A549 (cell line): ENCODE data around the gene SIK2. TPM values are rescaled to one million over a fixed set of nuclear protein-coding genes. Genes with fewer than 3 reads are reported as not detected.

Experiments used
- ATAC-seq, 2 experiments: fragments of 200-7000 bp in 1 of 2; fragments of >200 bp in 1 of 2; cut with Nextera tagmentation in 1 of 2; cut with Tn5 transposase in 1 of 2; 3 replicates each; pipeline versions ENCODE4 v1.8.0 to v1.9.1; 2018 to 2020; ENCODE audit warnings: mild to moderate bottlenecking in 1 of 2, moderate library complexity in 1 of 2
- CTCF ChIA-PET: fragments of 300-600 bp; sonication (Branson Sonifier 250); formaldehyde crosslinking; extraction: SDS; loops from one replicate; lab custom pipeline; 2021; ENCODE audit warnings: antibody characterized with exemption, inconsistent platforms; lab: Yijun Ruan, JAX
- POLR2A ChIA-PET: fragments of 350-600 bp; formaldehyde crosslinking; extraction: SDS; loops from one replicate; lab custom pipeline; 2021; ENCODE audit warnings: antibody characterized with exemption, inconsistent platforms; lab: Yijun Ruan, JAX
- DNase-seq, 2 experiments: peaks; one replicate each; pipeline versions ENCODE4 v3.0.0 to v3.0.0-alpha.2; 2011 to 2016; ENCODE audit warnings: low read depth in 1 of 2, low spot score in 1 of 2
- FAIRE-seq: peaks from 2 replicates; lab custom pipeline; 2011; peaks lifted over from hg19 to GRCh38; lab: Jason Lieb, UNC
- H3K27ac ChIP-seq, 2 experiments: fragments of >200 bp; sonication (Bioruptor Twin); formaldehyde crosslinking; 3 replicates each; pipeline ENCODE4 v1.5.1; 2016 to 2017
- H3K4me1 ChIP-seq: fragments of >200 bp; sonication (Bioruptor Twin); formaldehyde crosslinking; 3 replicates; pipeline ENCODE4 v1.6.1; 2016
- H3K4me2 ChIP-seq: fragments of >200 bp; sonication (Bioruptor Twin); formaldehyde crosslinking; 3 replicates; pipeline ENCODE4 v1.6.1; 2016
- H3K4me3 ChIP-seq: fragments of >200 bp; sonication (Bioruptor Twin); formaldehyde crosslinking; 3 replicates; pipeline ENCODE4 v1.5.1; 2016
- H3K9me3 ChIP-seq: fragments of >200 bp; sonication (Bioruptor Twin); formaldehyde crosslinking; 3 replicates; pipeline ENCODE4 v1.6.1; 2016
- ATOH8 ChIP-seq: fragments of 250-450 bp; sonication (Bioruptor Pico); IDR thresholded peaks from 2 replicates; pipeline ENCODE4 v1.5.0; 2020; ENCODE audit warnings: low read depth, mild to moderate bottlenecking, moderate library complexity
- CBX2 ChIP-seq: fragments of 200-600 bp; sonication (generic); IDR thresholded peaks from 2 replicates; pipeline ENCODE4 v1.6.1; 2016; ENCODE audit warnings: low read depth, mild to moderate bottlenecking, borderline replicate concordance
- CBX8 ChIP-seq: fragments of 200-600 bp; sonication (generic); IDR thresholded peaks from 2 replicates; pipeline ENCODE4 v1.6.1; 2016
- CEBPB ChIP-seq, 2 experiments: fragments of >200 bp in 1 of 2; sonication (Bioruptor Twin) in 1 of 2; formaldehyde crosslinking in 1 of 2; IDR thresholded peaks; 2 replicates each; pipeline ENCODE4 v1.6.1; 2012 to 2016
- CHD2 ChIP-seq: fragments of 150-350 bp; IDR thresholded peaks from 2 replicates; pipeline ENCODE4 v1.6.1; 2014; ENCODE audit warnings: low read length; ENCODE audit not compliant: partially characterized antibody
- EP300 ChIP-seq, 2 experiments: fragments of >200 bp; sonication (Bioruptor Twin); formaldehyde crosslinking; IDR thresholded peaks; 2 replicates in 1 of 2; 3 replicates in 1 of 2; pipeline ENCODE4 v1.6.1; 2016 to 2017
- ESRRA ChIP-seq: fragments of 150-350 bp; IDR thresholded peaks from 2 replicates; pipeline ENCODE4 v1.6.1; 2014; ENCODE audit warnings: mild to moderate bottlenecking, low read length, borderline replicate concordance
- FOSL2 ChIP-seq, 2 experiments: fragments of 450-650 bp in 1 of 2; fragments of >200 bp in 1 of 2; sonication (Bioruptor Twin) in 1 of 2; formaldehyde crosslinking; IDR thresholded peaks; 2 replicates each; pipeline versions ENCODE4 v1.5.0 to v1.6.1; 2016 to 2020; ENCODE audit warnings: mild to moderate bottlenecking in 1 of 2, moderate library complexity in 1 of 2
- FOXS1 ChIP-seq: fragments of 250-450 bp; sonication (Bioruptor Pico); IDR thresholded peaks from 2 replicates; pipeline ENCODE4 v1.5.0; 2020; ENCODE audit warnings: mild to moderate bottlenecking, moderate library complexity
- HOXB13 ChIP-seq: fragments of 250-450 bp; sonication (Bioruptor Pico); IDR thresholded peaks from 2 replicates; pipeline ENCODE4 v1.5.0; 2020; ENCODE audit warnings: low read depth, mild to moderate bottlenecking, moderate library complexity
- JUNB ChIP-seq: fragments of >200 bp; sonication (Bioruptor Twin); formaldehyde crosslinking; IDR thresholded peaks from 2 replicates; pipeline ENCODE4 v1.6.1; 2016
- KDM5A ChIP-seq: fragments of 200-600 bp; sonication (generic); IDR thresholded peaks from 2 replicates; pipeline ENCODE4 v1.6.1; 2016; ENCODE audit warnings: antibody characterized with exemption, mild to moderate bottlenecking
- MAFK ChIP-seq: fragments of 450-650 bp; IDR thresholded peaks from 2 replicates; pipeline ENCODE4 v1.6.1; 2014; ENCODE audit not compliant: partially characterized antibody
- NR3C1 ChIP-seq: fragments of >200 bp; sonication (Bioruptor Twin); formaldehyde crosslinking; IDR thresholded peaks from 3 replicates; pipeline ENCODE4 v1.6.1; 2017
- PHF8 ChIP-seq: fragments of 200-600 bp; sonication (generic); IDR thresholded peaks from 2 replicates; pipeline ENCODE4 v1.6.1; 2016; ENCODE audit warnings: low read depth, mild to moderate bottlenecking, antibody characterized with exemption, moderate library complexity, borderline replicate concordance
- POLR2A ChIP-seq: IDR thresholded peaks from 2 replicates; pipeline ENCODE4 v1.6.1; 2012; ENCODE audit warnings: mild to moderate bottlenecking, low read length
- POLR2AphosphoS2 ChIP-seq: conservative IDR thresholded peaks from 2 replicates; pipeline ENCODE4 v1.6.1; 2012; ENCODE audit warnings: low read length, improper control_type of control experiment, inconsistent platforms
- REST ChIP-seq: fragments of 200-600 bp; sonication (generic); IDR thresholded peaks from 2 replicates; pipeline ENCODE4 v1.6.1; 2016; ENCODE audit warnings: antibody characterized with exemption, mild to moderate bottlenecking, moderate library complexity
- RNF2 ChIP-seq: fragments of 200-600 bp; sonication (generic); IDR thresholded peaks from 2 replicates; pipeline ENCODE4 v1.6.1; 2016; ENCODE audit warnings: low read depth, mild to moderate bottlenecking, antibody characterized with exemption, moderate library complexity, borderline replicate concordance
- SREBF2 ChIP-seq: fragments of 450-650 bp; IDR thresholded peaks from 2 replicates; pipeline ENCODE4 v1.6.1; 2014; ENCODE audit warnings: mild to moderate bottlenecking, moderate library complexity
- TP53 ChIP-seq: fragments of 250-450 bp; sonication (Bioruptor Pico); IDR thresholded peaks from 2 replicates; pipeline ENCODE4 v1.5.0; 2021; ENCODE audit warnings: mild to moderate bottlenecking, moderate library complexity
- ZC3H11A ChIP-seq: fragments of 450-650 bp; IDR thresholded peaks from 2 replicates; pipeline ENCODE4 v1.6.1; 2014; ENCODE audit warnings: antibody characterized with exemption, mild to moderate bottlenecking
- ZFP36 ChIP-seq: fragments of 450-650 bp; IDR thresholded peaks from 2 replicates; pipeline ENCODE4 v1.6.1; 2014; ENCODE audit warnings: borderline replicate concordance; ENCODE audit not compliant: partially characterized antibody
- WGBS: methylation state at CpG from one replicate; pipeline ENCODE4 v1.1.6; 2017; ENCODE audit errors: missing lambda C conversion rate; 5-methylcytosine and 5-hydroxymethylcytosine counted together
- polyA plus RNA-seq, 4 experiments: library from polyadenylated mRNA; depleted of rRNA in 3 of 4; stranded (reverse); fragments of >200 nt; fragmentation: RNase III in 1 of 4; extraction: RNeasy Plus Mini Kit Qiagen cat#74134 plus additional on column Dnase treatment in 1 of 4; gene quantifications; 2 replicates in 3 of 4; 3 replicates in 1 of 4; pipeline ENCODE4 v1.2.3, GENCODE V29; 2011 to 2017
- TF ChIP-seq, protein P1 (sequence below): fragments of 150-350 bp; IDR thresholded peaks from 2 replicates; pipeline ENCODE4 v1.6.1; 2014; ENCODE audit warnings: low read depth, mild to moderate bottlenecking, low read length
- TF ChIP-seq, protein P2 (sequence below): IDR thresholded peaks from 2 replicates; pipeline ENCODE4 v1.6.1; 2012; ENCODE audit warnings: low read depth, borderline replicate concordance
- TF ChIP-seq, protein P3 (sequence below): fragments of >200 bp; sonication (Bioruptor Twin); formaldehyde crosslinking; IDR thresholded peaks from 2 replicates; pipeline ENCODE4 v1.6.1; 2016

Gene SIK2
- polyA plus RNA-seq, 2 of the 4 experiments (the other 2 are of a cell fraction) = 4.5 to 9.0 TPM

- Histone ChIP-seq H3K4me1 (no peaks in the 10 kb centered on the region), H3K4me2 (no peak overlapping the region), H3K9me3 (no peaks in the 10 kb centered on the region), H3K4me3 (no peak overlapping the region), H3K27ac (no peak overlapping the region)
- ATAC-seq (no peak), FAIRE-seq (no peak), DNase-seq (no peak)
- CTCF ChIA-PET = interaction anchor here (0.6 to 1.3 kb wide), 3 partner anchors 12 to 105 kb away, joined by 3 to 5 read pairs (median 4); no protein-coding TSS in a partner anchor
- POLR2A ChIA-PET = no interaction called here
- no peak for TF ChIP-seq KDM5A
- no peak for TF ChIP-seq EP300 (IDR thresholded peaks at IDR 0.05)
- no peak for TF ChIP-seq PHF8
- TF ChIP-seq ATOH8 (CRISPR knock-in tag) = no peak
- no peak for TF ChIP-seq CBX8
Observed at GRCh38 chr11:111663820-111664219, 61.6 kb downstream of the SIK2 start.

GRCh38 chr11:111665777-111666176, 63.5 kb downstream of the SIK2 start:
- CTCF ChIA-PET = no interaction called here
- H3K4me3 ChIP-seq = no peak overlapping the region
- WGBS = 84% methylated on average over 3 of the region's 3 CpGs
- no peak overlapping the region for H3K27ac ChIP-seq
- TF ChIP-seq HOXB13 (CRISPR knock-in tag) (no peak), ESRRA (no peak), REST (peak; percentile 84)
- POLR2A ChIA-PET = no interaction called here
- FAIRE-seq (no peak), ATAC-seq (0 out of 6 replicates have a peak, but pooled peaks of 1 of the 2 experiments have one; percentile 38), DNase-seq (peak in 1 of 2 experiments; percentile 2)
- H3K9me3 ChIP-seq = no peaks in the 10 kb centered on the region
- no peaks in the 10 kb centered on the region for H3K4me1 ChIP-seq
- H3K4me2 ChIP-seq = no peak overlapping the region

- FAIRE-seq = no peak
- POLR2A ChIA-PET = no interaction called here
- CTCF ChIA-PET = interaction anchor here (1.0 to 1.5 kb wide), 2 partner anchors 10 to 65 kb away, joined by 3 read pairs; no protein-coding TSS in a partner anchor
Observed at GRCh38 chr11:111668980-111669379, 66.7 kb downstream of the SIK2 start.

DNA sequence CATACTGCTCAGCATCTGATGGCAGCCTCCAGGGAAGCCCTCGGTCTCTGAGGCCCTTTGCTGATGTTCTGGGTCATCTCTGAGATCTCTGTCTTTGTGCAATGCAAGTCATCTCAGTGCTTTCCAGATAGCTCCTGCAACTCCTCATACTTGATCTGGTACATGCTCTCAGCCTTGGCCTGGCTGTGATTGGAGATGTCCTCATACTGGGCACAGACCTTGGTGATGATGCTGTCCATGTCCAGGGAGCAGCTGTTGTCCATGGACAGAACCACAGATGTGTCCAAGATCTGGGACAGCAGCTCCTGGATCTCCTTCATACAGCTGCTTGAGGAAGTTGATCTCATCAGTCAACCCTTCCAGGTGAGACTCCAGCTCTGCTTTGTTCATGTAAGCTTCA, 69.1 kb downstream of the SIK2 start:
- ATAC-seq (no peak), DNase-seq (no peak), FAIRE-seq (no peak)
- Histone ChIP-seq H3K9me3 (no peaks in the 10 kb centered on the region), H3K4me2 (no peak overlapping the region), H3K4me3 (no peak overlapping the region), H3K27ac (no peak overlapping the region), H3K4me1 (no peaks in the 10 kb centered on the region; the same call in 2 of the 3 replicates)
- 86% methylated on average over 1 of the region's 1 CpG for WGBS
- no peak for TF ChIP-seq CBX2
- TF ChIP-seq FOSL2 (IDR thresholded peaks at IDR 0.05) = no peak
- TF ChIP-seq FOSL2 (CRISPR knock-in tag; IDR thresholded peaks at IDR 0.05) = no peak
- TF ChIP-seq ZC3H11A = no peak
- no peak for TF ChIP-seq NR3C1
- no peak for TF ChIP-seq MAFK
- TF ChIP-seq ZFP36 = no peak
- no peak for TF ChIP-seq POLR2A
- TF ChIP-seq SREBF2 = no peak
- TF ChIP-seq JUNB = no peak
- TF ChIP-seq, protein P1, sequence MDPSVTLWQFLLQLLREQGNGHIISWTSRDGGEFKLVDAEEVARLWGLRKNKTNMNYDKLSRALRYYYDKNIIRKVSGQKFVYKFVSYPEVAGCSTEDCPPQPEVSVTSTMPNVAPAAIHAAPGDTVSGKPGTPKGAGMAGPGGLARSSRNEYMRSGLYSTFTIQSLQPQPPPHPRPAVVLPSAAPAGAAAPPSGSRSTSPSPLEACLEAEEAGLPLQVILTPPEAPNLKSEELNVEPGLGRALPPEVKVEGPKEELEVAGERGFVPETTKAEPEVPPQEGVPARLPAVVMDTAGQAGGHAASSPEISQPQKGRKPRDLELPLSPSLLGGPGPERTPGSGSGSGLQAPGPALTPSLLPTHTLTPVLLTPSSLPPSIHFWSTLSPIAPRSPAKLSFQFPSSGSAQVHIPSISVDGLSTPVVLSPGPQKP = no peak
- no peak for TF ChIP-seq CEBPB (IDR thresholded peaks at IDR 0.05)
- TF ChIP-seq, protein P2, sequence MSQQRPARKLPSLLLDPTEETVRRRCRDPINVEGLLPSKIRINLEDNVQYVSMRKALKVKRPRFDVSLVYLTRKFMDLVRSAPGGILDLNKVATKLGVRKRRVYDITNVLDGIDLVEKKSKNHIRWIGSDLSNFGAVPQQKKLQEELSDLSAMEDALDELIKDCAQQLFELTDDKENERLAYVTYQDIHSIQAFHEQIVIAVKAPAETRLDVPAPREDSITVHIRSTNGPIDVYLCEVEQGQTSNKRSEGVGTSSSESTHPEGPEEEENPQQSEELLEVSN = no peak
- ChIA-PET POLR2A (no interaction called here), CTCF (interaction anchor here (1.3 to 2.5 kb wide), 2 partner anchors 23 to 106 kb away, joined by 3 to 9 read pairs; no protein-coding TSS in a partner anchor)

More at GRCh38 chr11:111668980-111669379, 66.7 kb downstream of the SIK2 start:
- Histone ChIP-seq H3K4me3 (no peak overlapping the region), H3K4me2 (no peak overlapping the region), H3K4me1 (no peaks in the 10 kb centered on the region), H3K9me3 (no peaks in the 10 kb centered on the region)
- 80% methylated on average over 1 of the region's 1 CpG for WGBS
- TF ChIP-seq, protein P3, sequence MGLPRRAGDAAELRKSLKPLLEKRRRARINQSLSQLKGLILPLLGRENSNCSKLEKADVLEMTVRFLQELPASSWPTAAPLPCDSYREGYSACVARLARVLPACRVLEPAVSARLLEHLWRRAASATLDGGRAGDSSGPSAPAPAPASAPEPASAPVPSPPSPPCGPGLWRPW = no peak
- TF ChIP-seq POLR2AphosphoS2 (no peak), TP53 (CRISPR knock-in tag) (no peak), CHD2 (no peak), FOXS1 (no peak), CBX2 (no peak), RNF2 (no peak)
- TF ChIP-seq, all 56 proteins: peak for 0
- ATAC-seq = no peak
- DNase-seq = no peak
- no peak overlapping the region for H3K27ac ChIP-seq
